Neutrophil (primary cell): Measurements from ENCODE around the gene AK4.

Experiments
- H3K27ac ChIP-seq: fragments of 200-600 bp; sonication (generic); 2 replicates; pipeline ENCODE4 v1.5.1; 2016; ENCODE audit warnings: mild to moderate bottlenecking, moderate library complexity
- H3K27me3 ChIP-seq: fragments of 200-600 bp; sonication (generic); 2 replicates; pipeline ENCODE4 v1.6.0; 2016; ENCODE audit warnings: mild to moderate bottlenecking
- H3K36me3 ChIP-seq: fragments of 200-600 bp; sonication (generic); 2 replicates; pipeline ENCODE4 v1.5.1; 2017
- H3K4me1 ChIP-seq, 2 experiments: fragments of 200-600 bp in 1 of 2; sonication (generic) in 1 of 2; 1 replicate in 1 of 2; 2 replicates in 1 of 2; pipeline versions ENCODE4 v1.5.1 to v1.6.1; 2013 to 2016; ENCODE audit warnings: low read depth in 1 of 2, low read length in 1 of 2, mild to moderate bottlenecking in 1 of 2, moderate library complexity in 1 of 2; ENCODE audit not compliant: control insufficient read depth in 1 of 2, insufficient read depth in 1 of 2
- H3K4me3 ChIP-seq, 2 experiments: fragments of 200-600 bp in 1 of 2; sonication (generic) in 1 of 2; 1 replicate in 1 of 2; 2 replicates in 1 of 2; pipeline ENCODE4 v1.5.1; 2013 to 2016; ENCODE audit warnings: low read depth in 1 of 2, low read length in 1 of 2, mild to moderate bottlenecking in 1 of 2, moderate library complexity in 1 of 2
- H3K9me3 ChIP-seq: fragments of 200-600 bp; sonication (generic); 2 replicates; pipeline ENCODE4 v1.5.1; 2016
- TF ChIP-seq, protein P1 (sequence below): fragments of 200-600 bp; sonication (generic); IDR thresholded peaks from 2 replicates; pipeline ENCODE4 v1.5.1; 2016; ENCODE audit warnings: antibody characterized with exemption

Gene AK4

GRCh38 chr1:65265651-65266351 lies 117.8 kb downstream of the AK4 start:
- no peak overlapping the region for H3K27ac ChIP-seq
- TF ChIP-seq, protein P1, sequence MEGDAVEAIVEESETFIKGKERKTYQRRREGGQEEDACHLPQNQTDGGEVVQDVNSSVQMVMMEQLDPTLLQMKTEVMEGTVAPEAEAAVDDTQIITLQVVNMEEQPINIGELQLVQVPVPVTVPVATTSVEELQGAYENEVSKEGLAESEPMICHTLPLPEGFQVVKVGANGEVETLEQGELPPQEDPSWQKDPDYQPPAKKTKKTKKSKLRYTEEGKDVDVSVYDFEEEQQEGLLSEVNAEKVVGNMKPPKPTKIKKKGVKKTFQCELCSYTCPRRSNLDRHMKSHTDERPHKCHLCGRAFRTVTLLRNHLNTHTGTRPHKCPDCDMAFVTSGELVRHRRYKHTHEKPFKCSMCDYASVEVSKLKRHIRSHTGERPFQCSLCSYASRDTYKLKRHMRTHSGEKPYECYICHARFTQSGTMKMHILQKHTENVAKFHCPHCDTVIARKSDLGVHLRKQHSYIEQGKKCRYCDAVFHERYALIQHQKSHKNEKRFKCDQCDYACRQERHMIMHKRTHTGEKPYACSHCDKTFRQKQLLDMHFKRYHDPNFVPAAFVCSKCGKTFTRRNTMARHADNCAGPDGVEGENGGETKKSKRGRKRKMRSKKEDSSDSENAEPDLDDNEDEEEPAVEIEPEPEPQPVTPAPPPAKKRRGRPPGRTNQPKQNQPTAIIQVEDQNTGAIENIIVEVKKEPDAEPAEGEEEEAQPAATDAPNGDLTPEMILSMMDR: no peak

GRCh38 chr1:65266476-65266875 lies 118.5 kb downstream of the AK4 start:
- no peaks in the 10 kb centered on the region for H3K9me3 ChIP-seq
- H3K4me3 ChIP-seq: no peak overlapping the region
- H3K27ac ChIP-seq: no peak overlapping the region
- TF ChIP-seq, protein P1: no peak
- peaks cover 62% of the 10 kb centered on the region for H3K27me3 ChIP-seq
- peaks cover 9 to 10% of the 10 kb centered on the region in 2 experiments for H3K4me1 ChIP-seq
- H3K36me3 ChIP-seq: no peaks in the 10 kb centered on the region

More at GRCh38 chr1:65265651-65266351, 117.8 kb downstream of the AK4 start:
- Histone ChIP-seq H3K4me3 (peak overlapping the region; percentile 3 to 5), H3K4me1 (peaks cover 9 to 10% of the 10 kb centered on the region in 2 experiments), H3K9me3 (no peaks in the 10 kb centered on the region), H3K27me3 (peaks cover 62% of the 10 kb centered on the region), H3K36me3 (no peaks in the 10 kb centered on the region)

DNA sequence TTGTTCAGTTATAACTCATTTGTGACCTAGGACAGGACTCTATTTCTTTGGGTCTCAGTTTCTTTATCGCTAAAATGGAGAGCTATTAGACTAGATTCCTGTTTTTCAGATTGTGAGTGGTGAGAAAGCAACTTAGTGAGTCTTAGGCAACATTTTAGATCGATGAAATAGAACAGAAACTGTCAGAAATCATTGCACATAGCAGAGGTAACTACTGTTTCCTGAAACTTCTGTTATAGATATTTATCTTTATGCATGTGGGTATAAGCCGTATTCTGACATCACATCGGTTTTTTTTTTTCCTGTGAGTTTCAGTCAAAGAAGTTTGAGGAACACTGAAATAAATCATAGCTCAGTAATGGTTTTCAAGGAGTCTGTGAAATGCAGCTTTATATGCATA lies 119.3 kb downstream of the AK4 start:
- no peaks in the 10 kb centered on the region for H3K36me3 ChIP-seq
- no peak overlapping the region for H3K27ac ChIP-seq
- TF ChIP-seq, protein P1: no peak
- no peak overlapping the region for H3K4me3 ChIP-seq
- peaks cover 62% of the 10 kb centered on the region for H3K27me3 ChIP-seq
- peaks cover 9 to 10% of the 10 kb centered on the region in 2 experiments for H3K4me1 ChIP-seq
- no peaks in the 10 kb centered on the region for H3K9me3 ChIP-seq

DNA sequence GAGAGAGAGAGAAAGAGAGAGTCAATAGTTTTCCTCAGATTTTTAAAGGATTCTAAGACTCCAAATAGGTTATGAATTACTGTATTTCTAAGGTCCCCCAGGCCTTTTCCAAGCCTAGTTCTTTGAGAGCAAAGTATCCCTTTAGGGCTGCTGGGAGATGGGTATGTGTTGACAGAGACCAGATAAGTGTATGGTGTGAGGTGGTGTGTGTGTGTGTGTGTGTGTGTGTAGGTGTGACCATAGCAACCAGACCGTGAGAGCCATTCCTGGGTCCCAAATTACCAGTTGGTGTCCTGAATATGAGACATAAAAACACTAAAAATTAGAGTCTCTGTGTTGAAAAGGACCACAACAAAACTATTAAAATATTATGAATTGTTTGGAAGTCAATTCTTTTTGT lies 119.7 kb downstream of the AK4 start:
- no peak overlapping the region for H3K4me3 ChIP-seq
- H3K27me3 ChIP-seq: peaks cover 59% of the 10 kb centered on the region
- no peak overlapping the region for H3K27ac ChIP-seq
- TF ChIP-seq, protein P1: no peak
- peaks cover 9 to 10% of the 10 kb centered on the region in 2 experiments for H3K4me1 ChIP-seq
- no peaks in the 10 kb centered on the region for H3K9me3 ChIP-seq
- no peaks in the 10 kb centered on the region for H3K36me3 ChIP-seq

- H3K27me3 ChIP-seq: peaks cover 39% of the 10 kb centered on the region
- H3K9me3 ChIP-seq: no peaks in the 10 kb centered on the region
- H3K4me3 ChIP-seq: no peak overlapping the region
These were observed 121.6 kb downstream of the AK4 start for GRCh38 chr1:65269612-65270011.

More at GRCh38 chr1:65269612-65270011, 121.6 kb downstream of the AK4 start:
- TF ChIP-seq, protein P1: no peak
- Histone ChIP-seq H3K27ac (no peak overlapping the region), H3K36me3 (no peaks in the 10 kb centered on the region), H3K4me1 (peaks cover 8 to 9% of the 10 kb centered on the region in 2 experiments)
